ENCODE measurements around the gene EVA1C.

EVA1C gene

DNA sequence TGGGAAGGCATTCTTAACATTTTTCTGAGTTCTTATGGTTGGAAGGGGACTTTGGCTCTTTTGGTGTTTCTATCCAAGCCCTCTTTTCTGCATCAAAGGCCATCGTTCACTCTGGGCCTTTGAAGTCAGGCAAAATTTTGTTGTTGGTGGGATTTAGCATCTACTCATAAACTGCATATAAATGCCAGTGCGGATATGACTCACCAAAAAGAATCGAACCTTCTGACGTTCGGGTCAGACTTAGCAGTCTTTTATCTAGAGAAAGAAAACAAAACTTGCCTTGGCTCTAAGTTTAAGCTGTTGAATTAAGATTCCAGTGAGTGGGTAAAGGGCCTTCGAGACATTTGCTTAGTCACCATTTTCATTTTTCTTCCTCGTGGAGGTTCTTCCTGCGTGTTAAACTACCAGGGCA lies 51.4 kb downstream of the EVA1C start:
- Histone ChIP-seq H3K27me3 (ENCODE audit: control insufficient read depth, insufficient read depth, low read length) (no peaks in the 10 kb centered on the region), H3K9me3 (ENCODE audit: control insufficient read depth, insufficient read depth, low read depth, low read length) (peaks cover 21% of the 10 kb centered on the region), H3K36me3 (ENCODE audit: control insufficient read depth, insufficient read depth, low read length) (no peaks in the 10 kb centered on the region), H3K4me3 (ENCODE audit: low read depth, low read length) (no peak overlapping the region), H3K4me1 (ENCODE audit: control insufficient read depth, insufficient read depth, low read length) (peaks cover 6% of the 10 kb centered on the region), H3K9ac (ENCODE audit: low read length) (no peak overlapping the region), H3K27ac (ENCODE audit: low read depth, low read length) (no peak overlapping the region)

DNA sequence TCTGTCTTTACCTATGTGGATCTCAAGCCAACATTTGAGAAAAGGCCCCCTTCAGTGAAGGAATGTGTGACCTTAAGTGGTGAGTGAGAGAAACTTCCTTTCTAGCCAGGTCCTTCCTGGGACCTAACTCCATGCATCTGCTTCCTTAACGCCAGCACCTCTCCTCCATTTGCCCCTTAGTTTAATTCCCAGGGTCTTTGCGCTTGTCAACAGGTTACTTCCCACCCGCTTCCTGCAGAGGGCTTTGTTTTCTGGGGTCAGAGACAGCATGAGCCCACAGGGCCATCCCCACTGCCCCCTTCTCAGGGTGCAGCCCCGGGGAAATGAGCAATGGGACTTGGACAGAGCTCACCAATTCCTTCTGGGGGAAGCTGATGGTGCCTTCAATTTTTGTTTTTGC lies 54.8 kb downstream of the EVA1C start:
- Histone ChIP-seq H3K27me3 (ENCODE audit: control insufficient read depth, insufficient read depth, low read length) (no peaks in the 10 kb centered on the region), H3K9ac (ENCODE audit: low read length) (no peak overlapping the region), H3K9me3 (ENCODE audit: control insufficient read depth, insufficient read depth, low read depth, low read length) (peaks cover 16% of the 10 kb centered on the region; the same call in 1 of the 2 replicates), H3K4me1 (ENCODE audit: control insufficient read depth, insufficient read depth, low read length) (peaks cover 6% of the 10 kb centered on the region), H3K36me3 (ENCODE audit: control insufficient read depth, insufficient read depth, low read length) (no peaks in the 10 kb centered on the region), H3K4me3 (ENCODE audit: low read depth, low read length) (no peak overlapping the region), H3K27ac (ENCODE audit: low read depth, low read length) (no peak overlapping the region)

DNA sequence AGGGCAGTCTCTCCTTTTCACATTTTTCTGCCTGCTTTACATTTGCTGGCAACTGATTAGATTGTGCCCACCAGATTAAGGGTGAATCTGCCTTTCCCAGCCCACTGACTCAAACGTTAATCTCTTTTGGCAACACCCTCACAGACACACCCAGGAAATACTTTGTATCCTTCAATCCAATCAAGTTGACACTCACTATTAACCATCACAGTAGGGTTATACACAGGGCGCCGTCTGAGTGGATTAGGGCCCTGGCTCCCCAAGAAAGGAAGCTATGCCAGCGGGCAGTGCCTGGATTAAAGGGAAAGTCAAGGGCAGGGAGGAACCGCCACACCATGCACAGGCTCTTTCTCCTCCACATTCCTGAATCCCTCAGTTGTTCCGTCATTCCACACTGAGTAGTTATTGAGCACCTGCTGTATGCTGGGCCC lies 56.2 kb downstream of the EVA1C start:
- no peaks in the 10 kb centered on the region for H3K36me3 ChIP-seq (ENCODE audit: control insufficient read depth, insufficient read depth, low read length)
- H3K9me3 ChIP-seq (ENCODE audit: control insufficient read depth, insufficient read depth, low read depth, low read length), result 0 out of 2 replicates have a peak, but pooled peaks cover 2% of the 10 kb centered on the region
- H3K4me1 ChIP-seq (ENCODE audit: control insufficient read depth, insufficient read depth, low read length), result peaks cover 6% of the 10 kb centered on the region
- no peak overlapping the region for H3K27ac ChIP-seq (ENCODE audit: low read depth, low read length)
- H3K27me3 ChIP-seq (ENCODE audit: control insufficient read depth, insufficient read depth, low read length), result no peaks in the 10 kb centered on the region
- no peak overlapping the region for H3K4me3 ChIP-seq (ENCODE audit: low read depth, low read length)
- no peak overlapping the region for H3K9ac ChIP-seq (ENCODE audit: low read length)

- Histone ChIP-seq H3K9me3 (ENCODE audit: control insufficient read depth, insufficient read depth, low read depth, low read length) (no peaks in the 10 kb centered on the region), H3K9ac (ENCODE audit: low read length) (no peak overlapping the region), H3K36me3 (ENCODE audit: control insufficient read depth, insufficient read depth, low read length) (no peaks in the 10 kb centered on the region), H3K4me3 (ENCODE audit: low read depth, low read length) (no peak overlapping the region), H3K27ac (ENCODE audit: low read depth, low read length) (no peak overlapping the region), H3K27me3 (ENCODE audit: control insufficient read depth, insufficient read depth, low read length) (no peaks in the 10 kb centered on the region), H3K4me1 (ENCODE audit: control insufficient read depth, insufficient read depth, low read length) (peaks cover 6% of the 10 kb centered on the region)
Measured at GRCh38 chr21:32469628-32470027, 57.1 kb downstream of the EVA1C start.

DNA sequence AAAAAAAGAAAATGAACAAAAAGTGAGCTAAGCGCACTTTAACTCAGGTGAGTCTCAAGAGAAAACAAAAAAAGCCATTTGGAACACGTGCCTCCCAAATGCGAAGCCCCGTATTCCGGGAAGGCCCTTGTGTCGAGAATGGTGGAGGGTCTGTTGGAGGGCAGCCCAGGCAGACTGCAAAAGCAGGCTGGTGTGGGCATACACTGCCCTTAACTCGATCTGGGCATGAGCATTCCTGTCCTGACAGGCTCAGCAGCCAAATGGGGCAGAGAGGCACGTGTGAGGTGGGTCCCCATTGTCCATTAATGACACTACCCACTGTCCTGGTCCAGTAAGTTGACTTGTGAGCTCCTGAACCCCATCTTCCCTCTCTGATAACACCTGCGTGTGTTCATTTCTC lies 57.7 kb downstream of the EVA1C start:
- no peaks in the 10 kb centered on the region for H3K36me3 ChIP-seq (ENCODE audit: control insufficient read depth, insufficient read depth, low read length)
- H3K27me3 ChIP-seq (ENCODE audit: control insufficient read depth, insufficient read depth, low read length), result no peaks in the 10 kb centered on the region
- H3K4me3 ChIP-seq (ENCODE audit: low read depth, low read length), result no peak overlapping the region
- peaks cover 6% of the 10 kb centered on the region for H3K4me1 ChIP-seq (ENCODE audit: control insufficient read depth, insufficient read depth, low read length)
- H3K9me3 ChIP-seq (ENCODE audit: control insufficient read depth, insufficient read depth, low read depth, low read length), result no peaks in the 10 kb centered on the region
- H3K27ac ChIP-seq (ENCODE audit: low read depth, low read length), result no peak overlapping the region
- no peak overlapping the region for H3K9ac ChIP-seq (ENCODE audit: low read length)

- H3K36me3 ChIP-seq (ENCODE audit: control insufficient read depth, insufficient read depth, low read length), result no peaks in the 10 kb centered on the region
- no peaks in the 10 kb centered on the region; the same call in 1 of the 2 replicates for H3K4me1 ChIP-seq (ENCODE audit: control insufficient read depth, insufficient read depth, low read length)
- no peak overlapping the region for H3K4me3 ChIP-seq (ENCODE audit: low read depth, low read length)
Measured at GRCh38 chr21:32472890-32473765, 60.6 kb downstream of the EVA1C start.

GRCh38 chr21:32474179-32475059 lies 61.9 kb downstream of the EVA1C start:
- H3K27me3 ChIP-seq (ENCODE audit: control insufficient read depth, insufficient read depth, low read length), result no peaks in the 10 kb centered on the region
- no peak overlapping the region for H3K9ac ChIP-seq (ENCODE audit: low read length)
- H3K36me3 ChIP-seq (ENCODE audit: control insufficient read depth, insufficient read depth, low read length), result no peaks in the 10 kb centered on the region
- H3K9me3 ChIP-seq (ENCODE audit: control insufficient read depth, insufficient read depth, low read depth, low read length), result no peaks in the 10 kb centered on the region
- no peak overlapping the region for H3K27ac ChIP-seq (ENCODE audit: low read depth, low read length)
- no peaks in the 10 kb centered on the region; the same call in 1 of the 2 replicates for H3K4me1 ChIP-seq (ENCODE audit: control insufficient read depth, insufficient read depth, low read length)
- no peak overlapping the region for H3K4me3 ChIP-seq (ENCODE audit: low read depth, low read length)

More at GRCh38 chr21:32472890-32473765, 60.6 kb downstream of the EVA1C start:
- Histone ChIP-seq H3K9me3 (ENCODE audit: control insufficient read depth, insufficient read depth, low read depth, low read length) (no peaks in the 10 kb centered on the region), H3K9ac (ENCODE audit: low read length) (no peak overlapping the region), H3K27ac (ENCODE audit: low read depth, low read length) (no peak overlapping the region), H3K27me3 (ENCODE audit: control insufficient read depth, insufficient read depth, low read length) (no peaks in the 10 kb centered on the region)

- H3K27me3 ChIP-seq (ENCODE audit: control insufficient read depth, insufficient read depth, low read length), result no peaks in the 10 kb centered on the region
- no peaks in the 10 kb centered on the region for H3K36me3 ChIP-seq (ENCODE audit: control insufficient read depth, insufficient read depth, low read length)
- H3K4me1 ChIP-seq (ENCODE audit: control insufficient read depth, insufficient read depth, low read length), result no peaks in the 10 kb centered on the region; the same call in 1 of the 2 replicates
- H3K4me3 ChIP-seq (ENCODE audit: low read depth, low read length), result no peak overlapping the region
- H3K9ac ChIP-seq (ENCODE audit: low read length), result no peak overlapping the region
- no peaks in the 10 kb centered on the region for H3K9me3 ChIP-seq (ENCODE audit: control insufficient read depth, insufficient read depth, low read depth, low read length)
- H3K27ac ChIP-seq (ENCODE audit: low read depth, low read length), result no peak overlapping the region
Measured at GRCh38 chr21:32475162-32475812, 62.8 kb downstream of the EVA1C start.

DNA sequence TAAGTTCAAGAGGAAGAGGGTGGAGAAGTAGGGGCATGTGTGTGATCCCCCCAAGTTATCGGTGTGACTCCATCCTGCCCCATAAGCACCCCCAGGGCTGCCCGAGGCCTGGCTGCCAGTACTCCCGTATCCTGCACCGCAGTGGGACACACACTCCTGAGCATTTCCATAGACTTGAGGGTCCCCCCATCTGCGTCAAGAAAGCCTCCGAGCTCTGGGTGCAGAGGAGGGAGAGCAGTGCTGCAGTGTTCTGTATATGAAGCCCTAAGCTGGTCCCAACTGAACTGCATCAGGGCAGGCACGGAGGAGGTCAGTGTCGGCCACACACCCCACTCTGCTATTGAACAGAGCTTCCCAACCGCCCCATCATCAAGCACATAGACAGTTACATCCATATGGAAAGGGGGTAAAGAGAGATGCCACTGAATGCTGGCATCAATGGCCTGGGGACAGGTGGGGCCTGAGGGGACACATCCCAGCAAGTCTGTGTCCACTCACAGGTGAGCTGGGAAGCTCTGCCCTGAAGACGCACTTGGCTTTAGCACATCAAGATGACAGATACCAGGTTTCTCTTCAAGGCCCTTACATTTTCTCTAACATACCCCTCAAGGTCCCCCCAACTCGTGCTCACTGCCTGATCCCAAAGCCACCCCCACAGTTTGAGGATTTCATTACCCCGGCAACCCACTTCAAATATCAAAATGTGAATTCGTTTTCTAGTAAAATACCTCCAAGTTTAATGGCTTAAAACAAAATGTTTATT lies 64.3 kb downstream of the EVA1C start:
- H3K9me3 ChIP-seq (ENCODE audit: control insufficient read depth, insufficient read depth, low read depth, low read length), result no peaks in the 10 kb centered on the region
- no peak overlapping the region for H3K27ac ChIP-seq (ENCODE audit: low read depth, low read length)
- H3K27me3 ChIP-seq (ENCODE audit: control insufficient read depth, insufficient read depth, low read length), result no peaks in the 10 kb centered on the region
- H3K36me3 ChIP-seq (ENCODE audit: control insufficient read depth, insufficient read depth, low read length), result no peaks in the 10 kb centered on the region
- no peak overlapping the region for H3K9ac ChIP-seq (ENCODE audit: low read length)
- H3K4me1 ChIP-seq (ENCODE audit: control insufficient read depth, insufficient read depth, low read length), result peaks cover 3% of the 10 kb centered on the region
- no peak overlapping the region for H3K4me3 ChIP-seq (ENCODE audit: low read depth, low read length)

DNA sequence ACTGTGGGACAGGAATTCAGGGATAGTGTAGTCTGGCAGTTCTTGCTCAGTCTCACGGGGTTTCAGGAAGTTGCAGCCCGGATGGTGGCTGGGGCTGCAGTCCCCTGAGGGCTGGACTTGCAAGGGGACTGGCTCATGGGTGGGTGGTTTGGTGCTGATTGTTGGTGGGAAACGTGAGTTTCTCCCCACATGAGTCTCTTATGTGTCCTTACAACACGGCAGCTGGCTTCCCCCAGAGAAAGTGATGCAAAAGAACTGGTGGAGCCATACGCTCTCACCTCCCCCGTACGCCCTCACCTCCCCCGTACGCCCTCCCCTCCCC lies 64.9 kb downstream of the EVA1C start:
- Histone ChIP-seq H3K4me1 (ENCODE audit: control insufficient read depth, insufficient read depth, low read length) (peaks cover 7% of the 10 kb centered on the region), H3K27ac (ENCODE audit: low read depth, low read length) (no peak overlapping the region), H3K27me3 (ENCODE audit: control insufficient read depth, insufficient read depth, low read length) (no peaks in the 10 kb centered on the region), H3K36me3 (ENCODE audit: control insufficient read depth, insufficient read depth, low read length) (no peaks in the 10 kb centered on the region), H3K9ac (ENCODE audit: low read length) (no peak overlapping the region), H3K4me3 (ENCODE audit: low read depth, low read length) (no peak overlapping the region), H3K9me3 (ENCODE audit: control insufficient read depth, insufficient read depth, low read depth, low read length) (no peaks in the 10 kb centered on the region)

Data from HUES6 (cell line).